Measurements from ENCODE around the gene TMEM63A.

GRCh38 chr1:225855503-225856300 lies 26.5 kb downstream of the TMEM63A start:
- TF ChIP-seq, protein P1, sequence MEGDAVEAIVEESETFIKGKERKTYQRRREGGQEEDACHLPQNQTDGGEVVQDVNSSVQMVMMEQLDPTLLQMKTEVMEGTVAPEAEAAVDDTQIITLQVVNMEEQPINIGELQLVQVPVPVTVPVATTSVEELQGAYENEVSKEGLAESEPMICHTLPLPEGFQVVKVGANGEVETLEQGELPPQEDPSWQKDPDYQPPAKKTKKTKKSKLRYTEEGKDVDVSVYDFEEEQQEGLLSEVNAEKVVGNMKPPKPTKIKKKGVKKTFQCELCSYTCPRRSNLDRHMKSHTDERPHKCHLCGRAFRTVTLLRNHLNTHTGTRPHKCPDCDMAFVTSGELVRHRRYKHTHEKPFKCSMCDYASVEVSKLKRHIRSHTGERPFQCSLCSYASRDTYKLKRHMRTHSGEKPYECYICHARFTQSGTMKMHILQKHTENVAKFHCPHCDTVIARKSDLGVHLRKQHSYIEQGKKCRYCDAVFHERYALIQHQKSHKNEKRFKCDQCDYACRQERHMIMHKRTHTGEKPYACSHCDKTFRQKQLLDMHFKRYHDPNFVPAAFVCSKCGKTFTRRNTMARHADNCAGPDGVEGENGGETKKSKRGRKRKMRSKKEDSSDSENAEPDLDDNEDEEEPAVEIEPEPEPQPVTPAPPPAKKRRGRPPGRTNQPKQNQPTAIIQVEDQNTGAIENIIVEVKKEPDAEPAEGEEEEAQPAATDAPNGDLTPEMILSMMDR (IDR thresholded peaks at IDR 0.05) = no peak
- no peak for TF ChIP-seq SIN3A (IDR thresholded peaks at IDR 0.05; ENCODE audit: borderline replicate concordance, insufficient read depth, low read depth, low read length)
- no peak for TF ChIP-seq POLR2AphosphoS5 (IDR thresholded peaks at IDR 0.05; ENCODE audit: low read depth, low read length)
- no peak for TF ChIP-seq TCF7L2 (IDR thresholded peaks at IDR 0.05; ENCODE audit: low read depth, low read length)
- TF ChIP-seq, protein P2, sequence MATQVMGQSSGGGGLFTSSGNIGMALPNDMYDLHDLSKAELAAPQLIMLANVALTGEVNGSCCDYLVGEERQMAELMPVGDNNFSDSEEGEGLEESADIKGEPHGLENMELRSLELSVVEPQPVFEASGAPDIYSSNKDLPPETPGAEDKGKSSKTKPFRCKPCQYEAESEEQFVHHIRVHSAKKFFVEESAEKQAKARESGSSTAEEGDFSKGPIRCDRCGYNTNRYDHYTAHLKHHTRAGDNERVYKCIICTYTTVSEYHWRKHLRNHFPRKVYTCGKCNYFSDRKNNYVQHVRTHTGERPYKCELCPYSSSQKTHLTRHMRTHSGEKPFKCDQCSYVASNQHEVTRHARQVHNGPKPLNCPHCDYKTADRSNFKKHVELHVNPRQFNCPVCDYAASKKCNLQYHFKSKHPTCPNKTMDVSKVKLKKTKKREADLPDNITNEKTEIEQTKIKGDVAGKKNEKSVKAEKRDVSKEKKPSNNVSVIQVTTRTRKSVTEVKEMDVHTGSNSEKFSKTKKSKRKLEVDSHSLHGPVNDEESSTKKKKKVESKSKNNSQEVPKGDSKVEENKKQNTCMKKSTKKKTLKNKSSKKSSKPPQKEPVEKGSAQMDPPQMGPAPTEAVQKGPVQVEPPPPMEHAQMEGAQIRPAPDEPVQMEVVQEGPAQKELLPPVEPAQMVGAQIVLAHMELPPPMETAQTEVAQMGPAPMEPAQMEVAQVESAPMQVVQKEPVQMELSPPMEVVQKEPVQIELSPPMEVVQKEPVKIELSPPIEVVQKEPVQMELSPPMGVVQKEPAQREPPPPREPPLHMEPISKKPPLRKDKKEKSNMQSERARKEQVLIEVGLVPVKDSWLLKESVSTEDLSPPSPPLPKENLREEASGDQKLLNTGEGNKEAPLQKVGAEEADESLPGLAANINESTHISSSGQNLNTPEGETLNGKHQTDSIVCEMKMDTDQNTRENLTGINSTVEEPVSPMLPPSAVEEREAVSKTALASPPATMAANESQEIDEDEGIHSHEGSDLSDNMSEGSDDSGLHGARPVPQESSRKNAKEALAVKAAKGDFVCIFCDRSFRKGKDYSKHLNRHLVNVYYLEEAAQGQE (IDR thresholded peaks at IDR 0.05; ENCODE audit: insufficient read depth in 1 of 2, low read depth in 2 of 2, low read length in 1 of 2) = no peak

All from Panc1 (cell line).